Activated CD4-positive, alpha-beta T cell treated with anti-CD3 and anti-CD28 coated beads for 4 hours (primary cell): ENCODE measurements around the gene MIEF1.
"Not testable (repeated sequence)": the region's sequence is repeated elsewhere in the genome, so short reads cannot be mapped to it uniquely, and the experiment has no call there.

Source experiments
- DNase-seq, 2 donors: peaks; one replicate each; pipeline ENCODE4 v3.0.0-alpha.2; 2020

MIEF1 gene

GRCh38 chr22:39517470-39517869 is 15.4 kb downstream of the MIEF1 start:
- DNase-seq = no peak

DNA sequence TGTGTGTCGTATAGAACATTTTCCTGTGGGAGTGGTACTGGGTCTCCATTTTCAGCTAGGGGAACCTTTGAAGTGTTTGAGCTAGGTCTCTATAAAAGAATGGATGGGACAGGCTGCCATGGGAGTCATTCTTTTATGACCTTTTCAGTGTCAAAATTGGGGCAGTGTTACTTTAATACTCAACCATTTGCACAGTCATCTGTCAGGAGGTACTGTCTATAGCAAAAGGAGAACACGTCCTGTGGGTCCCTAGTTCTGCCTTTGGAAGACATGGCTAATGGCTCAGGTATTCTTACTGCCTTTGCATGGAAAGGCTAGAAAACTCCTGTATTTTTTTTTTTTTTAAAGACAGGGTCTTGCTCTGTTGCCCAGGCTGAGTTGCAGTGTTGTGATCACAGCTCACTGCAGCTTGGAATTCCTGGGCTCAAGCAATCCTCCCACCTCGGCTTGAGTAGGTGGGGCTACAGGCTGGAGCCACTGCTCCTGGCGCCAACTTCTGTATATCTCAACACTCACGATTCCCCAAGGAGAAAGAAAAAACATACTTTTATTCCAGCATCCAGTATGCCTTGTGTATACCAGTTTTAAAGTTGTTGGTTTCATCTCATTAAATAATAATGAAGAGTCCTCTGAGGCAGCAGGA is 16.2 kb downstream of the MIEF1 start:
- DNase-seq = no peak

DNA sequence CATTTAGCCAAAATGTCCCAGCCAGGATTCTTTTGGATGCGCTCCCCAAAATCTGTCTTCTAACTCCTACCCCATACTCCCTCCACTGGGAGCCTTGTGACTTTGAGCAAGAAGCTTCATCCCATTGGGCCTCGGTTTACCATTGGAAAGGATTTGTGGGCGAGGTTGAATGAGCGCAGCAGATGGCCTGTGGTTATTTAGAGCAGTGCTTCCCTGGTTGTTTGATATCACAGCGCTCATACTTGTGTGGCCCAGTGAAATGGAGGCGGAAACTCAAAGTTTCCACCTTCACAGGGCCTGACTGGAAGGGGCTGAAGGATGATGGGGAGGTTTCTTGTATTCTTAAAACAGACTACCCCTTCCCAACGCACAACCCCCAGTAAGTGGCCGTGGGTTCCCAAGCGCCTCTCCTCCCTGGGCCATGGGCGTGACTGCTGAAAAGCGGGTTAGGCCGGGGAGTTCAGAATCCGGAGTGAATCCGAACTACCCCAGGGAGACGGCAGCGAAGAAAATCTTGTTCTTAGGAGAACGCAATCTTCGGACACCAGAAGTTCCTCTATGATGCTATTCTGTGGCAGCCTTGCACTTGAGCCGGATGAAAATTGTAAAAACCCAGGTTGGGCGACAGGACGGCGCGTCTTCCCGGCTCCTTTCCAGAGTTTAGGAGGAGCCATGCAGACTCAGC is 17.0 kb downstream of the MIEF1 start:
- no peak for DNase-seq

GRCh38 chr22:39519681-39520225 is 17.7 kb downstream of the MIEF1 start:
- DNase-seq = peak in 1 of 2 donors; percentile 98

DNA sequence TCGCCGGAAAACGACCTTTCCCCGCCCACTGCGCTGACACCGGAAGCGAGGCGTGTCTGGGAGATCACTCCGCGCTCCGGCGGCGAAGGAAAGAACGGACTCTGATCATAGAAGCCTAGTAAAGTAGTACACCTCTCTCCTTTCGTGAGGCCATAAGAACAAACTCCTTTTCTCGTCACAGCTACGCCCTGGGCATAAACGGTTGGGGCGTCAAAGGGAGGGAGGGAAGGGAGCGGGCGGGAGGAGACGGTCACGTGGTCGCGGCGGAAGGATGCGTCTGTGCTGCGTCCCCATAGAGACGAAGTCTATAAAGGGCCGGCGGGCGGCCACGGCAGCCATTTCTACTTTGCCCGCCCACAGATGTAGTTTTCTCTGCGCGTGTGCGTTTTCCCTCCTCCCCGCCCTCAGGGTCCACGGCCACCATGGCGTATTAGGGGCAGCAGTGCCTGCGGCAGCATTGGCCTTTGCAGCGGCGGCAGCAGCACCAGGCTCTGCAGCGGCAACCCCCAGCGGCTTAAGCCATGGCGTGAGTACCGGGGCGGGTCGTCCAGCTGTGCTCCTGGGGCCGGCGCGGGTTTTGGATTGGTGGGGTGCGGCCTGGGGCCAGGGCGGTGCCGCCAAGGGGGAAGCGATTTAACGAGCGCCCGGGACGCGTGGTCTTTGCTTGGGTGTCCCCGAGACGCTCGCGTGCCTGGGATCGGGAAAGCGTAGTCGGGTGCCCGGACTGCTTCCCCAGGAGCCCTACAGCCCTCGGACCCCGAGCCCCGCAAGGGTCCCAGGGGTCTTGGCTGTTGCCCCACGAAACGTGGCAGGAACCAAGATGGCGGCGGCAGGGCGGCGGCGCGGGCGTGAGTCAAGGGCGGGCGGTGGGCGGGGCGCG is 18.4 kb downstream of the MIEF1 start, which contains the start of gene ATF4:
Gene ATF4 (plus strand): TSS at position 337 of the 880 bp plus-strand sequence. CDS start 884 bp downstream, outside the sequence.
- DNase-seq = peak; percentile 93 to 96

DNA sequence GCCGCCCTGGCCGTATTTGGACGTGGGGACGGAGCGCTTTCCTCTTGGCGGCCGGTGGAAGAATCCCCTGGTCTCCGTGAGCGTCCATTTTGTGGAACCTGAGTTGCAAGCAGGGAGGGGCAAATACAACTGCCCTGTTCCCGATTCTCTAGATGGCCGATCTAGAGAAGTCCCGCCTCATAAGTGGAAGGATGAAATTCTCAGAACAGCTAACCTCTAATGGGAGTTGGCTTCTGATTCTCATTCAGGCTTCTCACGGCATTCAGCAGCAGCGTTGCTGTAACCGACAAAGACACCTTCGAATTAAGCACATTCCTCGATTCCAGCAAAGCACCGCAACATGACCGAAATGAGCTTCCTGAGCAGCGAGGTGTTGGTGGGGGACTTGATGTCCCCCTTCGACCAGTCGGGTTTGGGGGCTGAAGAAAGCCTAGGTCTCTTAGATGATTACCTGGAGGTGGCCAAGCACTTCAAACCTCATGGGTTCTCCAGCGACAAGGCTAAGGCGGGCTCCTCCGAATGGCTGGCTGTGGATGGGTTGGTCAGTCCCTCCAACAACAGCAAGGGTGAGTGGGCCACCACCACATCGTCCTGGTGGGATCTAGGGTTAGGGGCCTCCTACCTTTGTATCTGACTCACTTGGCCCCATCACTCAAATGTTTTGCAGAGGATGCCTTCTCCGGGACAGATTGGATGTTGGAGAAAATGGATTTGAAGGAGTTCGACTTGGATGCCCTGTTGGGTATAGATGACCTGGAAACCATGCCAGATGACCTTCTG is 19.2 kb downstream of the MIEF1 start:
- not testable (repeated sequence) for DNase-seq

- not testable (repeated sequence) for DNase-seq
These were observed 20.0 kb downstream of the MIEF1 start for GRCh38 chr22:39522091-39522490.

- no peak for DNase-seq
These were observed 20.6 kb downstream of the MIEF1 start for GRCh38 chr22:39522567-39523300.

GRCh38 chr22:39524089-39524752 is 22.1 kb downstream of the MIEF1 start:
- DNase-seq = no peak

- DNase-seq = no peak
These were observed 22.9 kb downstream of the MIEF1 start for GRCh38 chr22:39524753-39525657.

- no peak for DNase-seq
These were observed 23.5 kb downstream of the MIEF1 start for GRCh38 chr22:39525658-39525975.

DNA sequence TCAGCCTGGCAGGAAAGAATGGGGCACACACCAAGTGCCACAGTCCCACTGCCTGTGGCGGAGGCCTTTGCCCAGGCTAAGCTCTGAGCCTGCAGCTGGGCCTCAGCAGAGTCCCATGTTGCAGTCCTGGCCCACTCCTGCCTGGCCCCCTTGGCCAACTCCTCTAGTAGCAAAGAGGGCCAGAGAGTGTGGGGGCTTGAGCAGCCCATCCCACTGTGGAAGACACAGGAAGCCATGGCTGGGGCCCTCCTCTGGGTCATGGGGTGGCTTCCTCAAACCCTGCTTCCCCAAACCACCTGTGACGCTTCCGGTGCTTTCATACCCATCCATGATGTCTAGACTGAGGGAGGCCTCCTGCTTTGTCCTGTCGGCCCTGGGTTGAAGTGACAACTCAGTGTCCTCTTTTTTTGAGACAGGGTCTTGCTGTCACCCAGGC is 24.7 kb downstream of the MIEF1 start:
- DNase-seq = no peak

DNA sequence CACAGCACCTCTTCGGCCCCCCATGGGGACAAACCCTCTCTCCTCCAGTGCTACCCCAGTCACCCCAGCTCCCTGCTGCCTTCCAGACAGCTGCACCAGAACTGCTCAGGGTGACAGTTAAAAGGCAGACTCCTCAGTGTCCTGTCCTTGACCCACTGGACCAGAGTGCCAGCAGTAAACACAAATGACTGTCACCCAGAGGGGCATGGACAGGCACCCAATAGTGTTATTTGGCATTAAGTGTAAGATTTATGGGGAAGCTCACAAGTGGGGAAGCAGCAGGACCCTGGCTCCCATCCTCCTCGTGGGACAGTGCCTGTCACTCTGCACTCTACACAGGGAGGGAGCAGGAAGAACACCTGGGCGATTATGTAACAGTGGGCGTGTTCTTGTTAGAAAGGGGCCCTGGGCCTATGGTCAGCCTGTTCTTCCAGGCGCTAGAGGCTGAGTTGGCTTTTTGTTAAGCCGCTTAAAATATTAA is 25.4 kb downstream of the MIEF1 start:
- DNase-seq = no peak

DNA sequence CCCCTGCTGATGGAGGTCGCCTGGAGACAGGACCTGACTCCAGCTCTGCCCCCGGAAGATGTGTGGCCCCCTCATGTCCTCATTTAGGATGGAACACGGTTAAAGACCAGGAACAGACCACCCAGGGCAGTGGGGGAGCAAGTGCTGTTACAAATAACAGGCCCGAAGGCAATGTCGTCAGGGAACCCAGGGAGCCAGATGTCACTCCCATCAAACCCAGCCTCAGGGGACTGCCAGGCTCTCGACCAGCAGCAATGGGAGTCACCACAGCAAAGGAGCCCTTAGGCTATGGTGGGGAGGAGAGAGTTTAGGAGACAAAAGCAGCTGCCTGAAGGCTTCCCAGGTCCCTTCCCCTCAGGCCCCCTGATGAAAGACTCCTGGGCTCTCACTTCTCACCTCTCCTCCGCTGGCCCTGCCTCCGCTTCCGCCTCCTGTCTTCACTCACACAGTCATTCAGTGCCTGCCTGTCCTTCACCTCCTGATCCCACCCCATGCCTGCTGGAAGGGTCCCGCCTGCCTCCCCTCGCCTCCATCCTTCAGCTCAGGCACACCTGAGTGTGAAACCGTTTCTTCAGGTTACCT is 26.1 kb downstream of the MIEF1 start:
- DNase-seq = no peak

DNA sequence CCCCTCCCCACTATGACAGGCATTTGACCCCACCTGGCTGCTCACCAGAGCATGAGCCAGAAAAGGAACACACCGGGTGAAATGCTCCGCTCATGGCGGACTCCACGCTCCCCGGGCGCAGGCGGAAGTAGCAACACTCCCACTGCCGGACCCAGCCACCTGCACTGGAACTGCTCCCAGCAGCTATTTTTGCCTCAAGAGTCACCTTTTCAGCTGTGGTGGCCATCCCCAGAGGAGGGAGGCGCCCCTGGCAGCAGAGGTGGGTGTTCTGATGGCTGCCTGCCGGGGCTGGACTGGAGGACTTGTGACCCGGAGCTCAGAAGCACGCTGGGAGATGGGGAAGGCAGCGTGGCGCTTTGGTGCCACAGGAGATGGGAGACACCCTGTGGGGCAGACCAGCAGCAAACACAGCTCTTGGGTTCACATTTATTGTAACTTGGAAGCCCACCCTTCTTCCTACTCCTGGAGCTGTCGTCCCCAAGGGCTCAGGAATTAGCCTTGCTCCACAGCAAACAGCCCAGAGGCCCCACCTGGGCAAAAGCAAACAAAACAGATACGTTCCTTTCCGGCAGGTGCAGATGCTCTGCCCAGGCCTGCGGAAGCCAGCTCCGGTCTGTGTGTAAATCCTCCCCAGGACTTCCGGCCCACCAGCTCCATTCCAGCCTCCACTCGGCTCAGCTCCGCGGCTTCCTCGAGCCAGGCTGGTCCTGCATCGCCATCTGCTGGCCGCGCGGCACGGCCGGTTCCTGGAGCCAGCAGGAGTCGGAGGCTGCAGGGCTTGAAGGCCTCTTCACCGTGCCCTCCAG is 26.8 kb downstream of the MIEF1 start:
- DNase-seq = peak; percentile 84 to 86

DNA sequence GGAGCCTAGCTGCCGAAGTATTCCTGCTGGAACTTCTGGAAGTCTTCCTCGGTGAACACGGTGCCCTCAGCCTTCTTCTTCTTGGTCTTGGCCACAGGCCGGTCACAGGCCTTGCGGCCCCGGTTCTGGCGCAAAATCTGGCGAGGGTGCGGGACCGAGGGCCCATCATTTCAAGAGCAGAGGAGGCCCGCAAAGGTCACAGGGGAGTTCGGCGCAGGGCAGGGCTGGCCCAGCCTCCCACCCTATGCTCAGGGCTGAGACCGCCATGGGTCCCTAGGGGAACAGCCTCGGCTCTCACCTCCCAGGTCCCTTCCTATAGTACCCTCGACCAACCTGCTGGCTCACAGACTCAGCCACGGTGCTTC is 27.4 kb downstream of the MIEF1 start:
- no peak for DNase-seq

DNA sequence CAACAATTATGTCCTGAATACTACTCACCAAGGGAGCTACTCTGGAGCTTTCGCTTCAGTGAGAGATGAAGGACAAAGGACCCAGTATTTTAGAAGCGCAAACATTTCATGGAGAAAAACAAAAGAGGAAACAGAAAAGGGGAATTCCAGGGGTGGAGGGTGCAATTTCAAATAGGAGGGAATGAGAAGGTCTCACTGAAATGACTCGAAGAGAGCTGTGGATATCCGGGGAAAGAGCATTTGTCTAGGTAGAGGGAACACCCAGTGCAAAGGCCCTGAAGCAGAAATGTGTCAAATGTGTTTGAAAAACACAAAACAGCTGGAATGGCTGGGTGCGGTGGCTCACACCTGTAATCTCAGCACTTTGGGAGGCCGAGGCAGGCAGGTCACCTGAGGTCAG is 28.0 kb downstream of the MIEF1 start:
- DNase-seq = no peak

GRCh38 chr22:39530692-39531331 is 28.7 kb downstream of the MIEF1 start:
- DNase-seq = no peak
